HG03097 (cell line): ENCODE data around the gene FBXO24.
"Not testable (repeated sequence)": the region's sequence is repeated elsewhere in the genome, so short reads cannot be mapped to it uniquely, and the experiment has no call there.

Source experiments
- ATAC-seq: cut with Tn5 transposase; IDR thresholded peaks from one replicate; pipeline ENCODE4 v1.9.1; 2021; ENCODE audit not compliant: unreplicated experiment, low FRiP score

The FBXO24 gene

DNA sequence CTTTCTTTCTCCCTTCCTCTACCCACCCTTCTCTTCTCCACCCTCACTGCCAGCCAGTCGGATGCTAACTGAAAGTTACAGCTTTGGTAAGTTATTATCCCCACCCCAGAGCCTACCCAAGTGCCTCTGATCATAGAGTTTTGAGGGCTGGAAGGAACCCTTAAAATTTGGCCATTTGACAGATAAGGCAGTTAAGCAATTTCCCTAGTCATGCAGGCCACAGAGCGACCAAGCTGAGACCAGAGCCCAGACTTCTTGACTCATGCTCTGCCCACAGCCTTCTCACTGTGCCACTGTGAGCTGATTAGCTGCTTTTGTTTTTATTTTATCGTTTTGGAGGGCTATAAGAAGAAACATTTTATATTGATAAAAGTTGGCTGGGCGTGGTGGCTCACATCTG, 29.6 kb upstream of the FBXO24 start:
- no peak for ATAC-seq

DNA sequence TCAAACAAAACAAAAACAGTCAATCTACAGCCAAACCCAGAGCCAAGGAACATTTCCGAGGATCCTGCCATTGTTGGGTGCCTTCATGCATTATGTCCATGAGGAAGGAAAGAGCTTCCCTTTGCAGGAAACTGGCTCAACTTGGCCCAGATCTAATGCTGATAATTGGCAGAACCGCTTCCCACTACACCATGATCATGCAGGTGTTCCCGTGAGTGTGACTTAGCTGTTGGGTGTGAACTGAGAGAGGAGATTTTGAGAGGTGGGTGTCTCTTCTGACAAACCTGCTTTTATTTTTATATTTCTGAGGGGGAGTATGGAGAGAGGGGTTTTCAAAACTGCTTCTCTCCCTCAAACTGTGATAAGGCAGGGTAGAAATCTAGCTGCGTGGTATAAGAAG, 27.0 kb upstream of the FBXO24 start:
- ATAC-seq, result no peak

DNA sequence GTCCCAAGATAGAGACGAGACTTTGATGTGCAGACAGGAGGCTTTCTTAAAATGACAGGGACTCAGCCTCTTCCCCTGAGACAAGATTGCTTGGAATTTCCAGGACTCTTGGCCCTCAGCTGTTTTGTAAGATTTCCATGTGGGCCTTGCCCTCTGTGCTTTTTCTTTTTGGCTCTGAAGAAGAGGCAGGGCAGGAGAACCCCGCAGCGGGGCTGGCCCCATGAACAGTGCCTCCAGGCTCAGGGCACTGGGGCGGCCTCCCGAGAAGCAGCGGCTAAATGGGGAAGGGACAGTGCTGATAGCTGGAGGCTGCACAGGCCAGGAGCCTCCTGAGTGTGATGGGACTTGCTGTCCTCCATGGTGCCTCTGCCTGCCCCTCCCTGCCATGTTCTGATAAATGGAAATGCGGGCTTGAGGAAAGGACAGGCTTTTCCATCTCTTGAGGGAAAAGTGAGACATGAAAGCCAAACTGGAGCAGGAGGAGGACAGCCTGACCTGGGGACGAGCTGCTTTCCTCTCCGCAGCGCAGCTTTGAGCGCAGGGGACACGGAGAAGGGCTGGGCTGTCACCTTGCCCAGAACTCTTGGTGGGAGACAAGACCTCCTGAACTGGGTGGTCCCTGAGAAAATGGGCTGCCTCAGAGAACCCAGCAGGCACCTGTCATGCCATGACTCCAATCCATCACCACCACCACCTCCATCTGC, 24.5 kb upstream of the FBXO24 start:
- ATAC-seq, result no peak

DNA sequence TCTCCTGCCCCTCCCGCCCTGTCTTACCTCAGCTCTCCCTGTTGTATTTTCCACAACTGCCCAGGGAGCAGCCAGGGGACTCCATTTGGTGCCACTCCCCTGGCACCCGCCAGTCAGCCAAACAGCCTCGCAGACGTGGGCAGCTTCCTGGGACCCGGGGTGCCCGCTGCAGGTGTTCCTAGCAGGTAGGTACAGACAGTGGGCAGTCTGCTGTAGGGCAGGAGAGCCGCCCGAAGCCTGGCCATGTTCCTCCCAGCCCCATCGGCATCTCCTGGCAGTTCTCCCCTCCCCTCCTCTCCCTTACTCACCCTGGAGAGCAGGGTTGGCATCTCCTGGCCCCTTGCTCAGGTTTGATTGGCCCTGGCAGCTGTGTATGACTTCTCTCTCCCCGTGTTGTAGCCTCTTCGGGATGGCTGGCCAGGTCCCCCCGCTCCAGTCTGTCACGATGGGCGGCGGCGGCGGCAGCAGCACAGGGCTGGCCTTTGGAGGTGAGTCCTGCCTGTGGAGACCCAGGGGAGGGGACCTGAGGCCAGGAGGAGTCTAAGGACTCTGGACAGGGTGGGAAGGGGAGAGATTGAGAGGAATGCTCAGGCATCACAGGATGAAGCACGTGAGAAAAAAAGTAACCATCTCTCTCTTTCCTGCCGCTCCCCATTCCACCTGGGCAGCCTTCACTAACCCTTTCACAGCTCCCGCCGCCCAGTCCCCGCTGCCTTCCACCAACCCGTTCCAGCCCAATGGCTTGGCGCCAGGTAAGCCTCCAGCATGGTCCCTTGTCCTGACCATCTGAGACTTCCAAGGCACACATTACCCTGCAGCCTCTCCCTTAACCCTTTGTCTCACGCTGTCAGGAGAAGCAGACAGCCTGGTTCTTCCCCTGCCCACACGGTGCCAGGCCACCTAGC, 23.7 kb upstream of the FBXO24 start:
- no peak for ATAC-seq

DNA sequence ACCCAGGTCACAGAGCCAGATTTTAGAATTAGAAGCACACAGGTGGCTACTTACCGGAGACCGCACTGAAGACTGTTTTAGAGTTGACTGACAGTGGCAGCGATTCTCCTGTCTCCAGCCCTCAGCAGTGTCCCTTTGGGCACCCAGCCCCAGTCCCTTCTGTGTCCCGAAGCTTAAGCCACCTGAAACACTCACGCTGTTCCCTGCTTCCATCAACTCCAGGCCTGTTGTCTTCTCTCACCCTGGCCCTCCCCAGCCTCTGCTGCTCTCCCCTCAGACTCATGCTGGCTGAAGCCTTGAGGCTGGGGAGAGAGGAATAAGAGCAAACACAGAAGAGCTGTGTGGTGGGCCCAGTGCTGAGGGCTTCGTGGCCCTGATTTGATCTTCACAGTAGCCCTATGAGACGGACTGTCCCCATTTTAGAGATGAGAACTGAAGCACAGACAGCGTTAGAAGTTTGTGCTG, 23.0 kb upstream of the FBXO24 start:
- no peak for ATAC-seq

DNA sequence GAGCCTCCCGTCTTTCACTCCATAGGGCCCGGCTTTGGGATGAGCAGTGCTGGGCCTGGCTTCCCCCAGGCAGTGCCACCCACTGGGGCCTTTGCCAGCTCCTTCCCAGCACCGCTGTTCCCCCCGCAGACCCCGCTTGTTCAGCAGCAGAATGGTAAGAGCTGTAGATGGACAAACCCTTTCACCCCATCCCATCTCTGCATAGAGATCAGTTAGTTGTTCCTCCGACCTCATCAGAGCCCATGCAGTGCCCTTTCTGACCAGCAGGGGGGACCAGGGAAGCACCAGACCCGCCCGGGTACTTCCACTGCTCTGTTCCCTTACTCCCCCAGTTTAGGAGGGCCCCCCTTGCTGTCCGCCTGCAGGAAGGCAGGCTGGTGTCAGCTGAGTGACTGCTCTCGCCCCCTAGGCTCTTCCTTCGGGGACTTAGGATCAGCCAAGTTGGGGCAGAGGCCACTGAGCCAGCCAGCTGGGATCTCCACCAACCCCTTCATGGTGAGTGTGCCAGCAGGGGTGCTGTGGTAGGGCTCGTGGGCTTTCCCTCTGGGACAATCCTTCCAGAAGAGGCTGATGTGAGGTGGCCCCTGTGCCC, 22.2 kb upstream of the FBXO24 start:
- ATAC-seq, result no peak

DNA sequence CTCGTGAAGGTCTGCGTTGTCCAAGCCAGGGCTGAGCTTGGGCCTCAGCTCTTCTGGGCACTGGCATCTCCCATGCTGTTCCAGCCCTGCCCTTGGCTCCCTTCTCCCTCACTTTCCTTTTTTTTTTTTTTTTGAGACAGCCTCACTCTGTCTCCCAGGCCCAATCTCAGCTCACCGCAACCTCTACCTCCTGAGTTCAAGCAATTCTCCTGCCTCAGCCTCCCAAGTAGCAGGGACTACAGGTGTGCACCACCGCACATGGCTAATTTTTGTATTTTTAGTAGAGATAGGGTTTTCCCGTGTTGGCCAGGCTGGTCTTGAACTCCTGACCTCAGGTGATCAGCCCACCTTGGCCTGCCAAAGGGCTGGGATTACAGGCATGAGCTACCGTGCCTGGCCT, 21.7 kb upstream of the FBXO24 start:
- ATAC-seq, result not testable (repeated sequence)

DNA sequence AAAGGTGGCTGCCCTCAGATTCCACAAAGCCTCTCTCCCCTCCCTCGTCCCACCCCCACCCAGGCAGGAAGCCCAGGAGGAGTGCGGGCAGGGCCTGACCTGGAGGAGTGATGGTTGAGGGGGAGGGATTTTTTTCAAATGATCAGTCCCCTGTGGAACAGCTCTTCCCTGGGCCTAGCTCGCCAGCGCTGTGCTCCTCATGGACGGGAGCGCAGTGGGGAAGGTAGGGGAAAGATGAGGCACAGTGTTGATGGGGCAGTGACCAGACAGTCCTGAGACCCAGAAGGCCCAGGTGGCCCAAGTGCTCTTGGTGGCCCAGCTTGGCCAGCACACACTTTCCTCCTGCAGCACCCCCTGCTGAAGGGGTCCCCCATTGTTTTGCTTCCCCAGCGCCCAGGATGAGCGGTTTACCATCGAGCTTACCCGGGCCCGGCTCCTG, 21.0 kb upstream of the FBXO24 start:
- no peak for ATAC-seq

DNA sequence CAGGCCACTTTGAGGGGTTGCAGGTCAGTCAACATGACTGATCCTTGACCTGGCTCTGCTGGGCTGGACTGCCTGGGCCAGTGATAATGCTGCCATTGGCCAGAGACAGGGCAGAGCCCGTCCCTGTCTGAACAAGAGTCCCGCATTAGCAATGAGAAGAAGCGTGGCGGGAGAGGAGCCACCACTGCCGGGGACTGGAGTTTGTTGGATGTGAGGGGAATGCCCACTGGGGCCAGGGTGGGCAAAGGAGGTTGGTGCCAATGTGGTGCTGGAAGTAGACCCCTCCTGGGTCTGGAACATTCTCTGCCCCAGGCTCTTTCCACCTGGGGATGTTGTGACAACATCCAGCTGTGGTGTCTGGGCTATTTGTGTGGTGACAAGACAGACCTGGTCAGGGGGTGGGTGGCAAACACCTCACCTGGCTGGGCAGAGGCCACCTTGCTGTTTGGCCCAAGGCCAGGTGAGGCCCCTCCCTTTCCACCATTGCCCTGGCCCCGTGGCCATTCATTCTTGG, 20.1 kb upstream of the FBXO24 start:
- no peak for ATAC-seq

DNA sequence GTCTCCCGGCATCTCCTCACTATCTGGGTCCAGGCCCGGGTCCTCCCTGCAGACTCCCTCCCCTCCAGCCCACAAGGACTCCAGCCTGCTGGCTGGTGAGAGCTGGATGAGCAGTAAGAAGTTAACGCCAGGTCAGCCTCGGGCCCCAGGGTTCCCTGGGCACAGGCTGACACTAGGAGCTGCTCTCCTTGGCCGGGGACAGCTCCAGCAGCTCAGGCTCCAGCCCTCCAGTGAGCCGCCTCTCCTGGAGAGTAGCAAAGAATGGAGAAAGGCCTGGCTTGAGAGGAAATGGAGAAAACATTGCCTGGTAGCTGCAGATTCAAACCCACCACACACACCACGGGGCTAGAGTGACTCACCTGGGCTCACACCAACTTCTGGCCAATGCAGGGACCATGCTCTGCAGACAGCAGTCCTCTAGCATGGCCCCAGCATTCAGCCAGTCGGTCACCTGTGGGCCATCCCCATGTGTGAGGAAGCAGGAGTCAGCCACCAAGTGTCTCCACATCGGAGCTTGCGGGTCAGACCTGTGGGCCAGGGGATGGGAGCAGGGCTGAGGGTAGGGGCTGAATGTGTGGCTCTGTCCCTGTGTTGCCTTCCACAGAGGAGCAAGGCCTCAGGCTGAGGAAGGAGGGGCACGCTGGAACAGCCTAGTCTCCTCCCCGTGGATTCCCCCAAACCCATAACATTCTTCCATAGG, 18.9 kb upstream of the FBXO24 start:
- ATAC-seq, result no peak

DNA sequence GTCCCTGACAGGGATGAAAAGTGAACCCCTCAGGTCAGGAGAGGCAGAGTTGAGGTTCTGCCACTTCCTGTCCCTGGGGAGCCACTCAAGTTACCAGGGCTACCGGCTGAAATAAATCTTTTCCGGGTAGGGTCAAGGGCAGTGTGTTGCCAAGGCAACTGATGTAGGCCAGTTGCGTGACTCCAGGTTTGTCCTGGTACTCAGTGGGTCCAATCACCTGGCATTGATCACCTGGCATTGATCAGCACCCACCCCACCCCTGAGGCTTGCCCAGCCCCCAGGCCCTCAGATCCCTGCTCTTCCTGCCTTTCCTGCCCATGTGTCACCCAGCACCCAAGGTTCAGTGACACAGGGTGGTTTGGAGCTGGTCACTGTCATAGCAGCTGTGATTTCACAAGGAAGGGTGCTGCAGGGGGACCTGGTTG, 18.4 kb upstream of the FBXO24 start:
- ATAC-seq, result no peak

DNA sequence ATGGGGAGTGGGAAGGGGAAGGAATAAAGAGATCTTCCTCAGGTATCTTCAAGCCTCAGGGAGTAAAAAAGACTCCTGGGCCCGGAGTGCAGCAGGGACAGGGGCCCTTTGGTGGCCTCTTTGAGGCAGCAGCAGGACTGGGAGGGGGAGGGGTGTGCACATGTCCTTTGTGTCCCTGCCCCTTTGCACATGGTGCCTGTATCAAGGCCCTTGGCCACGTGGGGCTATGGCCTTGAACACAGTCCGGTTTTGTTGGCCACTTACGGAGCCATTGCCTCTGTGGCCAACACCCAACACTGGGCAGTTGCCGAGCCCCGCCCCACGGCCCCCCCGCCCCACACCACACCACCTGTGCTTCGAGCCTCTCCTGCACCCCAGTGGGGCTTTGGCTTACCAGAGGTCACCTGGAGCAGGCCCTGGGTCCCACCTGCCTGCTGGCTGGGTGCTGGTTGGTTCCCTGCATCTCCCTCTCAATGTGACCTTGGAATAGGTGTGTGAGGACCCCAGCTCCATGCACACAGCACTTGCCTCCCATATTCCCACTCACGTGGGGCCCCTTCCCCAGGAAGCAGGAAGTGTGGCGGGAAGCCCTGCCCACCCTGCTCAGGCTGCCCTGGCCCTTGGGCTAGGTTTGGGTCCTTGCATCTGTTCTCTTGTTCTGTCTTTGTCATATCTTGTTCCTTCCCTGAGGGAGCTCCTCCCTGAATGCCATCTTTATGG, 17.8 kb upstream of the FBXO24 start:
- no peak for ATAC-seq

DNA sequence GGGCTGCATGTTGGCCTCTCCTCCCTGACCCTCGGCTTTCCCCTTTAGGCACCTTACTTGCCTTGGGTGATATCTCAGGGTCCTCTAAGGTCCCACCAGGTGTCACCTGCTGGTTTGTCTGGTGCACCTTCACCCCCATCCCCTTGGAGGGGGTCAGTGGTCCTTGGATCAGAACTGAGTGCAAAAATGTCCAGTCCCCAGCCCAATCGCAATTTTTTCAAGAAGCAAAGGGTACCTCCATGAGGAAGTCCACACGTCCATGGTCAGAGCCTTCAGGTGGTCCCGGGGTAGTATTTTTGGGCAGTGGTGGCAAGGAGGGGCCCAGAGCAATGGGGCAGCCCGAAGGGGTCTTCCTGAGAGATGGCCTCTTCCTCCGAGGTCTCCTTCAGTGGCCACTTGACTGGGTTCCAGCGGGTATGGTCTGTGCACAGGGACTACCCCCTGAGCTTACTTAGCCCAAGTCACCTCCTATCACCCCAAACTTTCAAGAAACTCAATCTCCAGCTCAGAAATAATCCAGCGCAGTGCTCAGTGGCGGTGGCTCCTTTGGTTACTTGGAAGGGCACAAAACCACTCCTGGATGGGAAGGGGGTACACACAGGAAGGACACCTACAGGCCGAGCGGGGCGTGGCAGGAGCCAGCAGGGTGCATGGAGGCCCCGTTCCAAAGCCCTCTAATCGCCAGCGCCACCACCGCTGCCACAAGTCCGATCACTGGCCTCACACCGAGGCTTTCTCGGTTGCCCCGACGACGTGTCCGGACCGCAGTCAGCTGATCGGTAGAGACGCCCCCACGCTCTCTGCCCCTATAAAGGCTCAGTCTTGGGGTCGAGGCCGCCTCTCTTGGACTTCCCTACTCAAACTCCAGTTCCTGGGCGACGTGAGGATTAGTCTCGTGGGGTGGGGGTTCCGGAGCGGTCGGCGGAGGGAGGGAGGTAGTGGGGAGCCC, 17.0 kb upstream of the FBXO24 start:
- no peak for ATAC-seq

DNA sequence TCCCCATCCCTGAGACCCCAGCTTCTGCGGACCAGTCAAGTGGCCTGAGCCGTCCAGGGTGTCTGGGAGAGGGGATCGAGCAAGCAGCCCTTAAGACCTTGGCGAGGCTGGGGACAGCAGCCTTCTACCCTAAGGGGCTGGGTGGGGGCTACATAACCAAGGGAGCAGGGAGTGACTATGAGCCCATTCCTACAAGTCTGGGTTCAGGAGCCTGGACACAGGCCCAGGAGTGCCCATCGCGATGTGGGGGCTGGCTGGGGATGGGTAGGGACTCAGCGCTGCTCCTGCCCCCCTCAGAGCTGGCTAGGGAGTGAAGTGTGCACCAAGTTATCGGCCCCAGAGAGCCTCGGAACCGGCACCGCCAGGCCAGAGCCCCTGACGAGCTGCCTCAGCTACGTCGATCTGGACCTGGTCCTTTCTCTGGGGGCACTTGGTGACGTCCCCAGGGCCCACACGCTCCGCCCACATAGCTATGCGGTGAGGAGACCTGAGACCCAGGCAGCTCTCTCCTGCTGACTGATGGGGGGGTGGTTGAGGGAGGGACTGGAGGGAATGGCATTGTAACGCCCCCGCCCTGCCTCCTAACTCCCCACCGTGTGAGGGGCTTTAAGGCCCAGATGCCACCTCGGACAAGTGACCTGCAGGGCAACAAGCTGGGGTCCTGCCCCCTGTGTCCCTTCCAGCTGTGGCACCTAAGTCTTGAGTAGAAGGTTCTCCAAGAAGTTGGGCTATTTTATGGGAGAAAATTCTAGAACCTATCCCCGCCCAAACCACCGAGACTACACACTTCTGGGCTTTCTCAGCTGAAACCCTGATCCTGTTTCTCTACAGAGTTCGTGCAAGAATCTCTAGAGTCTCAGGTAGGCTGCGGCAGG, 14.9 kb upstream of the FBXO24 start:
- ATAC-seq, result no peak

DNA sequence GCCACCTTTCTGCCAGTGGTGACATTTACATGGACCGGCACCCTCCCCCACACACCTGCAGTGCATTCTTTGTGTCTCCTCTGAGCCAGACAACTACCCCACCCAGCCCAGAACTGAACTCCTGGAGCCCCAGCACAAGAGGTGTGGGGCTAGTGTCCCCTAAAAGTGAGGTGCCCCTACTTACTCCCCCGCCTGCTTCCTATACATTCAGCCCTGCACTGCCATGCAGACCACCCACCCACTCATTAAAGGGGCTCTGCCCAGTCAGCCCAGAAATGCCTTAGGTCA, 14.4 kb upstream of the FBXO24 start:
- ATAC-seq, result no peak

DNA sequence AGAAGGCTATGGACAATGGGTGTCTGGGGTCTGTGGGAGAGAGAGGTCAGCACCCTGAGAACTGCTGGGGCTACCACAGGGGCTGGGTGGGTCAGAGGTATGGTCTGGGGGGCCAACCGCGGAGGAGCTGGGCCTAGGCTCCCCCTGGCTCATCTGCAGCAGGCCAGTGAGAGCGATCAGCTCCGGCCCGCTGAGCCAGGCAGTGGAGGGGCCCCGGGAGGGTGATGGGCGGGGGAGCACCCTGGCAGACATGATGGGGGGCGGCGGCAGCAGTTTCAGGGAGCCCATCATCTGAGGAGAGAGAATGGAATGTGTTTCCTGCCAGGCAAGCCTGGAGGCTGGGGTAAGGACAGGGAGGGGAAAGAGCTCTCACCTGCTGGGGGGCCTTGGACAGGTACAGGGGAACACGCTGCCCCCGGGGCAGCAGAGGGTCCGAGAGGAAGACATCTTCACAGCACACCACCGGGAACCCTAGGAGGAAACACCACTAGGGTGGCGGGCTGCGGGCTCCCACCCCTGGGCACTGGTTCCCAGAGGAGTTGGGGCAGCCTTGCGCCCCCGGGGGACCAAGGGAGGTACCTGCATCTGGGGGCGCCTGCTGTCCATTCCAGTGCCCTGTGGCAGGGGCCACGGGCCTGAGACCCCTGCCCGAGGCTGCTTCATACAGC, 13.7 kb upstream of the FBXO24 start:
- no peak for ATAC-seq

DNA sequence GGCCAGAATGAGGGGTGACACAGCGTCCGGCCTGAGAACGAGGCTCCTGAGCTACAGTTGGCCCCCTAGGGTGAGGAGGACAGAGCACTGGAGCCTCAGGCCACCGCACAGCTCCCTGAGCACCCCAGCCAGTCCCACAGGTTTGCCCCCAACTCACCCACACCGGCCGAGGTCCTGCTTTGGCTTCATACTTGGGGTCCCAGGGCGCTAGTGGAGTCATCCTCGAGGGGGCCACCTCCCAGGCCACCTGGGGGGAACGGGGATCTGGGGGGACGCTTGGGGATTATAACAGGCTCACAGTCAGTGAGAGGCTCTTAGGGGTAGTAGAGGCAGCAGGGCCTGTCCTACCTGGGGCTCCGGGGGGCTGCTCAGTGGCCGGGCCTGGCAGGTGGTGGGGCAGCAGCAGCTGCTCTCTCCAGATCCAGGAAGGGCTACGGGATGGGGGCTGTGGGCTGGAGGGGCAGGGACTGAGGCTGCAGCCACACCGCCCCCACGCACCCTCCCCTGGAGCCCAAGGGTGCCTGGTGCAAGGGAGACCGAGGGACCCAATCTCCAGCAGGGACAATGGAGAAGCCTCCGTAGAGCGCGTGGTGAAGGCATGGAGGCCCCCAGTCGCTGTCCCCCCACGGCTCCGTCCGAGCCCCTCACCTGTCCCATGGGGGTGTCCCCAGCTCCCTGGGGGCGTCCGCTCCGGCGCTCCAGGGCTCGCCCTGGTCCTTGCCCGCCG, 13.0 kb upstream of the FBXO24 start:
- no peak for ATAC-seq
